Measurements from ENCODE around the gene RPP40. TPM values are rescaled to one million over a fixed set of nuclear protein-coding genes. Genes with fewer than 3 reads are reported as not detected.
"Not testable (repeated sequence)": the region's sequence is repeated elsewhere in the genome, so short reads cannot be mapped to it uniquely, and the experiment has no call there.

RPP40 gene
- total RNA-seq, 2 donors from 2014 or later, result 4.1 to 5.5 TPM

- no peaks in the 10 kb centered on the region for H3K4me1 ChIP-seq (replicated peaks)
- H3K9me3 ChIP-seq, result no peaks in the 10 kb centered on the region
- no peaks in the 10 kb centered on the region for H3K36me3 ChIP-seq
- H3K27me3 ChIP-seq (replicated peaks; ENCODE audit: insufficient read depth), result no peaks in the 10 kb centered on the region
- DNase-seq (ENCODE audit: low spot score), result no peak
- no peak overlapping the region for H3K27ac ChIP-seq
- intact Hi-C loops (cut with DNase I), result loop anchor here (10.0 kb wide), 1 partner anchor 233 kb away; the partner anchor contains the start of gene CDYL
- H3K4me3 ChIP-seq, result no peak overlapping the region
- no peak for TF ChIP-seq CTCF (IDR thresholded peaks at IDR 0.05)
- no peak for TF ChIP-seq POLR2AphosphoS5 (IDR thresholded peaks at IDR 0.05)
- no peak for TF ChIP-seq POLR2A (IDR thresholded peaks at IDR 0.05)
- 84% methylated on average over 3 of the region's 3 CpGs for WGBS
Observed at GRCh38 chr6:5007531-5007930, 3.7 kb upstream of the RPP40 start.

GRCh38 chr6:5006222-5006621, 2.4 kb upstream of the RPP40 start:
- Histone ChIP-seq H3K9me3 (no peaks in the 10 kb centered on the region), H3K4me1 (replicated peaks) (no peaks in the 10 kb centered on the region), H3K36me3 (no peaks in the 10 kb centered on the region), H3K27ac (no peak overlapping the region), H3K27me3 (replicated peaks; ENCODE audit: insufficient read depth) (no peaks in the 10 kb centered on the region), H3K4me3 (no peak overlapping the region)
- intact Hi-C loops (cut with DNase I), result loop anchor here (10.0 kb wide), 1 partner anchor 231 kb away; the partner anchor contains the start of gene CDYL
- DNase-seq (ENCODE audit: low spot score), result no peak
- WGBS, result 89% methylated on average over 6 of the region's 6 CpGs
- TF ChIP-seq POLR2AphosphoS5 (IDR thresholded peaks at IDR 0.05) (no peak), CTCF (IDR thresholded peaks at IDR 0.05) (no peak), POLR2A (IDR thresholded peaks at IDR 0.05) (no peak)

- not testable (repeated sequence) for H3K4me3 ChIP-seq; DNase-seq (ENCODE audit: low spot score); H3K36me3 ChIP-seq; H3K4me1 ChIP-seq (replicated peaks); H3K27me3 ChIP-seq (replicated peaks; ENCODE audit: insufficient read depth); H3K9me3 ChIP-seq; H3K27ac ChIP-seq
- intact Hi-C loops (cut with DNase I), result loop anchor here (10.0 kb wide), 1 partner anchor 230 kb away; the partner anchor contains the start of gene CDYL
- 84% methylated on average over 5 of the region's 5 CpGs for WGBS
Observed at GRCh38 chr6:5005038-5005433, 1.2 kb upstream of the RPP40 start.

- TF ChIP-seq POLR2AphosphoS5 (IDR thresholded peaks at IDR 0.05), result no peak
- no peak for TF ChIP-seq CTCF (IDR thresholded peaks at IDR 0.05)
- no peak for TF ChIP-seq POLR2A (IDR thresholded peaks at IDR 0.05)
- H3K9me3 ChIP-seq, result no peaks in the 10 kb centered on the region
- 56% methylated on average over 12 of the region's 12 CpGs for WGBS
- H3K36me3 ChIP-seq, result no peaks in the 10 kb centered on the region
- intact Hi-C loops (cut with DNase I), result loop anchor here (10.0 kb wide), 1 partner anchor 230 kb away; the partner anchor contains the start of gene CDYL
- peak overlapping the region; percentile 51 to 53 for H3K4me3 ChIP-seq
- no peaks in the 10 kb centered on the region for H3K27me3 ChIP-seq (replicated peaks; ENCODE audit: insufficient read depth)
- no peaks in the 10 kb centered on the region for H3K4me1 ChIP-seq (replicated peaks)
- H3K27ac ChIP-seq, result peak overlapping the region; percentile 80 to 90
- no peak for DNase-seq (ENCODE audit: low spot score)
Observed at GRCh38 chr6:5004373-5005037, 668 bp upstream of the RPP40 start.

- intact Hi-C loops (cut with DNase I), result no loop called here
Observed at GRCh38 chr6:4999586-4999985, 4.3 kb downstream of the RPP40 start.

More at GRCh38 chr6:4999586-4999985, 4.3 kb downstream of the RPP40 start:
- no peak for TF ChIP-seq POLR2A (IDR thresholded peaks at IDR 0.05)
- no peak for TF ChIP-seq CTCF (IDR thresholded peaks at IDR 0.05)
- no peak for TF ChIP-seq POLR2AphosphoS5 (IDR thresholded peaks at IDR 0.05)
- no peak for DNase-seq (ENCODE audit: low spot score)
- Histone ChIP-seq H3K4me3 (no peak overlapping the region), H3K36me3 (no peaks in the 10 kb centered on the region), H3K27ac (no peak overlapping the region), H3K27me3 (replicated peaks; ENCODE audit: insufficient read depth) (no peaks in the 10 kb centered on the region), H3K4me1 (replicated peaks) (no peaks in the 10 kb centered on the region), H3K9me3 (no peaks in the 10 kb centered on the region)
- 60% methylated on average over 2 of the region's 2 CpGs for WGBS

Measured in prostate gland (tissue), 2 donors.